Right atrium auricular region (tissue), 2 donors: ENCODE results near the gene IFIT3. TPM values are rescaled to one million over a fixed set of nuclear protein-coding genes. Genes with fewer than 3 reads are reported as not detected.

Source experiments
- DNase-seq: peaks from one replicate; pipeline ENCODE4 v3.0.0-alpha.2; 2019; ENCODE audit warnings: low spot score
- H3K27ac ChIP-seq, 2 donors: fragments of 200-600 bp; sonication (generic); 1 replicate in 1 of 2; 2 replicates in 1 of 2; pipeline ENCODE4 v1.5.1; 2016 to 2019
- H3K27me3 ChIP-seq, 2 donors: fragments of 200-600 bp; sonication (generic); one replicate each; pipeline versions ENCODE4 v1.5.1 to v1.6.0; 2017 to 2019
- H3K36me3 ChIP-seq: fragments of 200-600 bp; sonication (generic); one replicate; pipeline ENCODE4 v1.5.1; 2016
- H3K4me1 ChIP-seq, 2 donors: fragments of 200-600 bp; sonication (generic); one replicate each; pipeline versions ENCODE4 v1.5.1 to v1.6.0; 2017 to 2019
- H3K4me3 ChIP-seq, 2 donors: fragments of 200-600 bp; sonication (generic); 1 replicate in 1 of 2; 2 replicates in 1 of 2; pipeline ENCODE4 v1.5.1; 2017 to 2019; ENCODE audit warnings: mild to moderate bottlenecking in 1 of 2, moderate library complexity in 1 of 2
- H3K9me3 ChIP-seq, 2 donors: fragments of 200-600 bp; sonication (generic); one replicate each; pipeline ENCODE4 v1.5.1; 2019
- CTCF ChIP-seq, 2 donors: fragments of 200-600 bp; sonication (generic); IDR thresholded peaks; one replicate each; pipeline ENCODE4 v1.5.1; 2019; ENCODE audit warnings: antibody characterized with exemption in 2 of 2
- total RNA-seq, 2 donors: library from RNA; depleted of rRNA; stranded (reverse); fragments of >200 nt; gene quantifications; one replicate each; pipeline ENCODE4 v1.1.0, GENCODE V29; 2016

The IFIT3 gene
- total RNA-seq, 2 donors from 2014 or later: 6.3 to 6.5 TPM

- H3K27me3 ChIP-seq: no peaks in the 10 kb centered on the region
- no peak overlapping the region for H3K27ac ChIP-seq
- H3K4me1 ChIP-seq: peaks cover 0 to 57% of the 10 kb centered on the region in 2 donors
- H3K36me3 ChIP-seq: peaks cover 10% of the 10 kb centered on the region
- no peaks in the 10 kb centered on the region for H3K9me3 ChIP-seq
- no peak for DNase-seq
- TF ChIP-seq CTCF (IDR thresholded peaks at IDR 0.05): no peak
- no peak overlapping the region for H3K4me3 ChIP-seq
These were observed 8.4 kb downstream of the IFIT3 start for GRCh38 chr10:89336241-89336640.

- no peak for DNase-seq
- H3K4me1 ChIP-seq: peaks cover 0 to 55% of the 10 kb centered on the region in 2 donors
- no peaks in the 10 kb centered on the region for H3K27me3 ChIP-seq
- H3K9me3 ChIP-seq: no peaks in the 10 kb centered on the region
- peaks cover 10% of the 10 kb centered on the region for H3K36me3 ChIP-seq
- H3K27ac ChIP-seq: no peak overlapping the region
- no peak overlapping the region for H3K4me3 ChIP-seq
- TF ChIP-seq CTCF (IDR thresholded peaks at IDR 0.05): no peak
These were observed 9.7 kb downstream of the IFIT3 start for GRCh38 chr10:89337484-89337883.

GRCh38 chr10:89338713-89339112, 10.9 kb downstream of the IFIT3 start:
- H3K27ac ChIP-seq: no peak overlapping the region

GRCh38 chr10:89339875-89340274, 12.1 kb downstream of the IFIT3 start:
- no peak for TF ChIP-seq CTCF (IDR thresholded peaks at IDR 0.05)

More at GRCh38 chr10:89338713-89339112, 10.9 kb downstream of the IFIT3 start:
- Histone ChIP-seq H3K4me3 (no peak overlapping the region), H3K4me1 (peaks cover 0 to 52% of the 10 kb centered on the region in 2 donors), H3K9me3 (no peaks in the 10 kb centered on the region), H3K27me3 (no peaks in the 10 kb centered on the region), H3K36me3 (peaks cover 10% of the 10 kb centered on the region)
- no peak for DNase-seq
- TF ChIP-seq CTCF (IDR thresholded peaks at IDR 0.05): no peak

GRCh38 chr10:89341649-89342048, 13.9 kb downstream of the IFIT3 start:
- Histone ChIP-seq H3K4me1 (peaks cover 0 to 33% of the 10 kb centered on the region in 2 donors), H3K27me3 (no peaks in the 10 kb centered on the region), H3K36me3 (peaks cover 10% of the 10 kb centered on the region), H3K4me3 (no peak overlapping the region), H3K9me3 (no peaks in the 10 kb centered on the region), H3K27ac (no peak overlapping the region)
- no peak for TF ChIP-seq CTCF (IDR thresholded peaks at IDR 0.05)
- DNase-seq: no peak

More at GRCh38 chr10:89339875-89340274, 12.1 kb downstream of the IFIT3 start:
- H3K4me1 ChIP-seq: peaks cover 0 to 41% of the 10 kb centered on the region in 2 donors
- H3K4me3 ChIP-seq: no peak overlapping the region
- no peaks in the 10 kb centered on the region for H3K9me3 ChIP-seq
- peaks cover 10% of the 10 kb centered on the region for H3K36me3 ChIP-seq
- no peak overlapping the region for H3K27ac ChIP-seq
- H3K27me3 ChIP-seq: no peaks in the 10 kb centered on the region
- no peak for DNase-seq
